ACC112 (cell line): ENCODE results near the gene ASCC2.

Source experiments
- H2AFZ ChIP-seq: fragments of 200-600 bp; sonication (generic); one replicate; pipeline ENCODE4 v1.6.0; 2017; ENCODE audit warnings: antibody characterized with exemption, low read length; ENCODE audit not compliant: unreplicated experiment
- H3K27ac ChIP-seq: fragments of 200-600 bp; sonication (generic); 2 replicates; pipeline ENCODE4 v1.5.1; 2014; ENCODE audit warnings: low read depth, mild to moderate bottlenecking, antibody characterized with exemption, low read length, moderate library complexity
- H3K27me3 ChIP-seq: fragments of 200-600 bp; sonication (generic); 2 replicates; pipeline ENCODE4 v1.6.1; 2014; ENCODE audit warnings: mild to moderate bottlenecking, antibody characterized with exemption, low read length, moderate library complexity, mixed read lengths; ENCODE audit not compliant: insufficient read depth
- H3K36me3 ChIP-seq: fragments of 200-600 bp; sonication (generic); 2 replicates; pipeline ENCODE4 v1.6.1; 2016; ENCODE audit warnings: mild to moderate bottlenecking, antibody characterized with exemption, low read length, moderate library complexity, mixed read lengths; ENCODE audit not compliant: insufficient read depth
- H3K4me1 ChIP-seq: fragments of 200-600 bp; sonication (generic); one replicate; pipeline ENCODE4 v1.6.1; 2016; ENCODE audit warnings: low read length, mixed read lengths; ENCODE audit not compliant: insufficient read depth, unreplicated experiment, control insufficient read depth
- H3K4me3 ChIP-seq: fragments of 200-600 bp; sonication (generic); 2 replicates; pipeline ENCODE4 v1.5.1; 2014; ENCODE audit warnings: mild to moderate bottlenecking, low read depth, low read length
- H3K79me2 ChIP-seq: fragments of 200-600 bp; sonication (generic); one replicate; pipeline ENCODE4 v1.6.0; 2016; ENCODE audit warnings: low read length; ENCODE audit not compliant: control insufficient read depth, unreplicated experiment, insufficient read depth

Gene ASCC2

DNA sequence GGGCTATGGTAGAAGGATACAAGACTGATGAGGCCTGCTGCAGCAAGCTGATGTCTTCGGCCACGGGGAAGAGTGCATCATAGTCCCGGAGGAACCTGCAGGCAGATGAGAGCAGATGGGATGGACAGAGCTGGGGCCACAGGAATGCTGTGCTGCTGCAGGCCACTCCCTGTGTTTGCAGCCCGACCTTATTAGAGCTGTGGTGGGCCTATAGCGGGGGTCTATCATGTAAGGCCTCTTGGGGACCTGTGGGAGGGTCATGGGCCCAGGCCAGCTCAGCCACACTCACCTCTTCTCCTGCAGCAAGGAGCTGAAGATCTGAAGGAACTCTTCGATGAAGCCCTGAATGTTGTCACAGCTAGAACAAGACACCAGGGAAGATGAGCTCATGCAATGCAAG is 31.9 kb downstream of the ASCC2 start:
- H3K27me3 ChIP-seq = no peaks in the 10 kb centered on the region
- H3K4me1 ChIP-seq = no peaks in the 10 kb centered on the region
- H3K79me2 ChIP-seq = no peaks in the 10 kb centered on the region
- no peak overlapping the region for H3K4me3 ChIP-seq
- H3K36me3 ChIP-seq = no peaks in the 10 kb centered on the region
- H3K27ac ChIP-seq = no peak overlapping the region
- H2AFZ ChIP-seq = no peak overlapping the region

- Histone ChIP-seq H2AFZ (no peak overlapping the region), H3K36me3 (no peaks in the 10 kb centered on the region), H3K27ac (no peak overlapping the region), H3K4me3 (no peak overlapping the region), H3K27me3 (no peaks in the 10 kb centered on the region), H3K79me2 (no peaks in the 10 kb centered on the region), H3K4me1 (no peaks in the 10 kb centered on the region)
Measured at GRCh38 chr22:29804985-29805384, 33.1 kb downstream of the ASCC2 start.

DNA sequence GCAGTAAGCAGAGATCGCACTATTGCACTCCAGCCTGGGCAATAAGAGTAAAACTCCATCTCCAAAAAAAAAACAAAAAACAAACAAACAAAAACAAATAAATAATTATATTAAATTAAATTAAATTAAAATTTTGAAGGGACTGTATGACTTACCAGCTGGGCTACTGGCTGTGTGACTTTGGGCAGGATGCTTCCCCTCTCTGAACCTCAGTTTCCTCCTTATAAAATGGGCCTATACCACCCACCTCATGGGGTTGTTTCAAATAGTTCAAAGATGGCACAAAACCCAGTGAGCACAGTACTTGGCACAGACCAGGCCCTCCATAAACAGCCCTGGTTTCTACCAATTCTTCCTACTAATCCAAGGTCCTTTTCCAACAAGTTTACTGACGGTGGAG is 34.9 kb downstream of the ASCC2 start:
- Histone ChIP-seq H3K79me2 (no peaks in the 10 kb centered on the region), H3K36me3 (no peaks in the 10 kb centered on the region), H2AFZ (no peak overlapping the region), H3K4me3 (no peak overlapping the region), H3K27ac (no peak overlapping the region), H3K4me1 (peaks cover 15% of the 10 kb centered on the region), H3K27me3 (no peaks in the 10 kb centered on the region)

DNA sequence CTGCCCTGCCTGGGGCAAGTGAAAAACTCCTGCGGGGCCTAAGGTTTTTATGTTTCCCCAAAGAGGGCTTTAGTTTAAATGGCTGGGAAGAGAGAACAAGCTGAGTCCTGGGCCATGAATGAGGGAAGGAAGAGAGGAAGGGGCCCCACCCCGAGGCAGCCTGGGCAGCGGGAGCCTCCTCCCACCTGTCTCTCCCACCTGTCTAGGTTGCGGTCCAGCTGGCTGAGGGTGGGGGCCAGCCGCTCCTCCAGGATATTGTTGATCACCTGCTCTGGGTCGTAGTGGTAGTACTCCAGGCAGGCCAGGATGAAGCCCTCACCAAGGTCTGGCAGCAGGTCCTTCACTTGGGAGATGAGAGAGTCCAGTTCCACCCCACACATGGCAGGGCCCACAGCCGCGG is 36.3 kb downstream of the ASCC2 start:
- no peaks in the 10 kb centered on the region for H3K79me2 ChIP-seq
- H3K27me3 ChIP-seq = no peaks in the 10 kb centered on the region
- H3K4me3 ChIP-seq = no peak overlapping the region
- H2AFZ ChIP-seq = no peak overlapping the region
- no peaks in the 10 kb centered on the region for H3K36me3 ChIP-seq
- no peak overlapping the region for H3K27ac ChIP-seq
- H3K4me1 ChIP-seq = peaks cover 18% of the 10 kb centered on the region

GRCh38 chr22:29801153-29801552 is 36.9 kb downstream of the ASCC2 start:
- Histone ChIP-seq H3K27ac (no peak overlapping the region), H3K27me3 (no peaks in the 10 kb centered on the region), H3K4me3 (no peak overlapping the region), H3K4me1 (peaks cover 18% of the 10 kb centered on the region), H3K36me3 (no peaks in the 10 kb centered on the region), H3K79me2 (no peaks in the 10 kb centered on the region), H2AFZ (no peak overlapping the region)

DNA sequence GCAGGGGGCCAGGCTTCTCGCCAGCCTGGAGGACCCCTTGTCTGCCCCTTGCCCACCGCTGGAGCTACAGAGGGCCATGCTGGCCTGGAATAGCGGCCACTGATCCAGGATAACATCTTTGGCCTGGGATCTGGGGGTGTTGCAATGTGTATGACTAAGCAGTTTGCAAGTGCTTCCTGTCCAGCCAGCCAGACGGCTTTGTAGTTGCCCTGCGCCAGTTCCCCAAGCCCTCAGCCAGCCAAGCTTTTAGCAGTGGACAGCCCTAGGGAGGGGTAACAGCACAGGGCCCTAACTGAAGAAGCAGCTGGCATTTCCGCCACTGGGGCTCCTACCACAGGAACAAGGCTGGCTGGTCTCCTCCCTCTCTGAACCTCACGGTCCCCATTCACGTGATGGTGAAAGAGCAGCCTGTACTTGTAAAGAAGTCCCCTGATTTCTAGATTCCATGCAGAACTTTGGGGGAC is 38.8 kb downstream of the ASCC2 start:
- Histone ChIP-seq H3K4me1 (peaks cover 18% of the 10 kb centered on the region), H2AFZ (no peak overlapping the region), H3K27ac (peak overlapping the region; percentile 75)

GRCh38 chr22:29798801-29799200 is 39.3 kb downstream of the ASCC2 start:
- no peaks in the 10 kb centered on the region for H3K36me3 ChIP-seq
- H3K4me1 ChIP-seq = peaks cover 18% of the 10 kb centered on the region
- H3K27me3 ChIP-seq = no peaks in the 10 kb centered on the region
- peak overlapping the region; percentile 75 for H3K27ac ChIP-seq
- peak overlapping the region; percentile 57 for H3K4me3 ChIP-seq
- H2AFZ ChIP-seq = no peak overlapping the region
- no peaks in the 10 kb centered on the region for H3K79me2 ChIP-seq

More for the DNA sequence above, 38.8 kb downstream of the ASCC2 start:
- Histone ChIP-seq H3K79me2 (no peaks in the 10 kb centered on the region), H3K4me3 (peak overlapping the region; percentile 57), H3K36me3 (no peaks in the 10 kb centered on the region), H3K27me3 (no peaks in the 10 kb centered on the region)

DNA sequence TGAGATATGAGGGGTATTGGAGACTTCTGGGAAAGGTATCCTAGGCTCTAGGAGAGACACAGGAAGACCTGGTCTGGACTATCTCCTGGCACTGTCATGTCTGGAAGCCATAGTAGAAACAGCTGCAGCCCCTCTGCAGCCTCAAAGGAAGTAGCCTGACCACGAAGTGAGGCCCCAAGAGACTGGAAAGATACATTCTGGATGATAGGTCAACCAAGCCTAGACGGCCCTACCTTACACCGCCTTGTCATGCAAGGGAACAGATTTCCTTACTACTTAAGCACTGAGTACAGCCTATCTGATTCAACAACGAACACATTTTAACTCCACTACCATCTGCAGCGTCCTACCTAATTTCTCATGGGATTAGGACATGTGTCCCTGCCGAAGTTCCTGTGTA is 39.8 kb downstream of the ASCC2 start:
- H3K4me3 ChIP-seq = 0 out of 2 replicates have a peak overlapping the region, but pooled peaks have one; percentile 57

DNA sequence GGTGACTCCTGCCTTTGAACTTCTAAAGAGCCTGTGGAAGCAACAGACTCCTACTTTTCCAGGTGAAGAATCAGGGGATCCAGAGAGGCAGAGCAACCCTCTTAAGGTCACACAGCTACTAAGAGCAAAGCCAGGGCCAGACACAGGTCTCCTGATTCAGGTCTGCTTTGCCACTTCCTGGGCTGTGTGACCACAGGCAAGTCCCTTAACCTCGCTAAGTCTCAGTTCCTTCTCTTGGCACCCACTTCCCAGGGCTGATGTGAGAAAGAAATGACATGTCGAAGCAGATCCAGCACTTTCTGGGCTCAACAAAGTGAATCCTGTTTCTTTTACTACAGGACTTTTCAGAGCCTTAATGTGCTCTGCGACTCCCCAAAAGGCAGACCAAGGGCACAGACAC is 40.7 kb downstream of the ASCC2 start:
- Histone ChIP-seq H3K4me1 (peaks cover 18% of the 10 kb centered on the region), H2AFZ (no peak overlapping the region), H3K27me3 (no peaks in the 10 kb centered on the region), H3K36me3 (no peaks in the 10 kb centered on the region), H3K4me3 (no peak overlapping the region), H3K27ac (no peak overlapping the region), H3K79me2 (no peaks in the 10 kb centered on the region)

More for the DNA sequence above, 39.8 kb downstream of the ASCC2 start:
- Histone ChIP-seq H3K27ac (peak overlapping the region; percentile 75), H3K79me2 (no peaks in the 10 kb centered on the region), H3K4me1 (peaks cover 18% of the 10 kb centered on the region), H3K27me3 (no peaks in the 10 kb centered on the region), H2AFZ (no peak overlapping the region), H3K36me3 (no peaks in the 10 kb centered on the region)

GRCh38 chr22:29795663-29796062 is 42.4 kb downstream of the ASCC2 start:
- no peaks in the 10 kb centered on the region for H3K27me3 ChIP-seq
- H3K36me3 ChIP-seq = no peaks in the 10 kb centered on the region
- no peak overlapping the region for H2AFZ ChIP-seq
- H3K4me3 ChIP-seq = no peak overlapping the region
- no peaks in the 10 kb centered on the region for H3K79me2 ChIP-seq
- peaks cover 18% of the 10 kb centered on the region for H3K4me1 ChIP-seq
- no peak overlapping the region for H3K27ac ChIP-seq

GRCh38 chr22:29793396-29793795 is 44.7 kb downstream of the ASCC2 start:
- Histone ChIP-seq H2AFZ (no peak overlapping the region), H3K27ac (no peak overlapping the region), H3K36me3 (no peaks in the 10 kb centered on the region)

More at GRCh38 chr22:29793396-29793795, 44.7 kb downstream of the ASCC2 start:
- H3K79me2 ChIP-seq = no peaks in the 10 kb centered on the region
- H3K4me1 ChIP-seq = peaks cover 5% of the 10 kb centered on the region
- no peaks in the 10 kb centered on the region for H3K27me3 ChIP-seq
- H3K4me3 ChIP-seq = no peak overlapping the region
